KMS-11 (cell line): ENCODE data around the gene CD3E.
"Not testable (repeated sequence)": the region's sequence is repeated elsewhere in the genome, so short reads cannot be mapped to it uniquely, and the experiment has no call there.

ENCODE experiments used
- H2AFZ ChIP-seq: fragments of 200-600 bp; sonication (generic); 2 replicates; pipeline ENCODE4 v1.6.1; 2016; ENCODE audit warnings: antibody characterized with exemption, mixed run types, low read depth
- H3K27ac ChIP-seq: fragments of 200-600 bp; sonication (generic); 2 replicates; pipeline ENCODE4 v1.6.1; 2016; ENCODE audit warnings: mild to moderate bottlenecking, mixed run types
- H3K27me3 ChIP-seq: fragments of 200-600 bp; sonication (generic); 2 replicates; pipeline ENCODE4 v1.6.1; 2017; ENCODE audit warnings: mild to moderate bottlenecking, low read depth, mixed run types, moderate library complexity; ENCODE audit not compliant: insufficient read depth
- H3K36me3 ChIP-seq: fragments of 200-600 bp; sonication (generic); 2 replicates; pipeline ENCODE4 v1.6.1; 2017; ENCODE audit warnings: mild to moderate bottlenecking, mixed run types; ENCODE audit not compliant: insufficient read depth
- H3K4me1 ChIP-seq: fragments of 200-600 bp; sonication (generic); 2 replicates; pipeline ENCODE4 v1.6.1; 2016; ENCODE audit warnings: mild to moderate bottlenecking, low read depth, mixed run types; ENCODE audit not compliant: poor library complexity, severe bottlenecking
- H3K4me2 ChIP-seq: fragments of 200-600 bp; sonication (generic); 2 replicates; pipeline ENCODE4 v1.7.0; 2016; ENCODE audit warnings: mild to moderate bottlenecking, mixed run types
- H3K4me3 ChIP-seq: fragments of 200-600 bp; sonication (generic); IDR thresholded peaks from 2 replicates; pipeline ENCODE4 v1.6.1; 2017; ENCODE audit warnings: low read depth, low read length, mixed read lengths; ENCODE audit not compliant: insufficient read depth
- H3K79me2 ChIP-seq: fragments of 200-600 bp; sonication (generic); 2 replicates; pipeline ENCODE4 v1.6.1; 2016; ENCODE audit warnings: low read depth, mixed run types; ENCODE audit not compliant: insufficient read depth
- H3K9ac ChIP-seq: fragments of 200-600 bp; sonication (generic); 2 replicates; pipeline ENCODE4 v1.6.1; 2016; ENCODE audit warnings: mild to moderate bottlenecking, mixed run types
- H4K20me1 ChIP-seq: fragments of 200-600 bp; sonication (generic); 2 replicates; pipeline ENCODE4 v1.6.1; 2016; ENCODE audit warnings: mild to moderate bottlenecking, mixed run types; ENCODE audit not compliant: insufficient read depth
- TF ChIP-seq, protein P1 (sequence below): fragments of 200-600 bp; sonication (generic); conservative IDR thresholded peaks from 2 replicates; pipeline ENCODE4 v1.6.1; 2017; ENCODE audit warnings: low read depth, mild to moderate bottlenecking, antibody characterized with exemption, low read length, moderate library complexity, mixed read lengths

Gene CD3E

GRCh38 chr11:118306556-118306955, 2.0 kb downstream of the CD3E start:
- TF ChIP-seq, protein P1, sequence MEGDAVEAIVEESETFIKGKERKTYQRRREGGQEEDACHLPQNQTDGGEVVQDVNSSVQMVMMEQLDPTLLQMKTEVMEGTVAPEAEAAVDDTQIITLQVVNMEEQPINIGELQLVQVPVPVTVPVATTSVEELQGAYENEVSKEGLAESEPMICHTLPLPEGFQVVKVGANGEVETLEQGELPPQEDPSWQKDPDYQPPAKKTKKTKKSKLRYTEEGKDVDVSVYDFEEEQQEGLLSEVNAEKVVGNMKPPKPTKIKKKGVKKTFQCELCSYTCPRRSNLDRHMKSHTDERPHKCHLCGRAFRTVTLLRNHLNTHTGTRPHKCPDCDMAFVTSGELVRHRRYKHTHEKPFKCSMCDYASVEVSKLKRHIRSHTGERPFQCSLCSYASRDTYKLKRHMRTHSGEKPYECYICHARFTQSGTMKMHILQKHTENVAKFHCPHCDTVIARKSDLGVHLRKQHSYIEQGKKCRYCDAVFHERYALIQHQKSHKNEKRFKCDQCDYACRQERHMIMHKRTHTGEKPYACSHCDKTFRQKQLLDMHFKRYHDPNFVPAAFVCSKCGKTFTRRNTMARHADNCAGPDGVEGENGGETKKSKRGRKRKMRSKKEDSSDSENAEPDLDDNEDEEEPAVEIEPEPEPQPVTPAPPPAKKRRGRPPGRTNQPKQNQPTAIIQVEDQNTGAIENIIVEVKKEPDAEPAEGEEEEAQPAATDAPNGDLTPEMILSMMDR, result no peak
- no peaks in the 10 kb centered on the region for H4K20me1 ChIP-seq
- H3K4me3 ChIP-seq, result no peak overlapping the region
- no peaks in the 10 kb centered on the region for H3K4me1 ChIP-seq
- H3K4me2 ChIP-seq, result no peak overlapping the region
- no peaks in the 10 kb centered on the region for H3K27me3 ChIP-seq
- H3K36me3 ChIP-seq, result no peaks in the 10 kb centered on the region
- no peak overlapping the region for H3K27ac ChIP-seq
- no peak overlapping the region for H2AFZ ChIP-seq
- H3K79me2 ChIP-seq, result no peaks in the 10 kb centered on the region
- no peak overlapping the region for H3K9ac ChIP-seq

GRCh38 chr11:118308995-118309528, 4.5 kb downstream of the CD3E start:
- not testable (repeated sequence) for H3K4me1 ChIP-seq, H3K4me3 ChIP-seq, H3K27me3 ChIP-seq, H4K20me1 ChIP-seq, H3K36me3 ChIP-seq, H2AFZ ChIP-seq, H3K79me2 ChIP-seq, H3K4me2 ChIP-seq, H3K9ac ChIP-seq, H3K27ac ChIP-seq

GRCh38 chr11:118310271-118310670, 5.7 kb downstream of the CD3E start:
- H4K20me1 ChIP-seq, result no peaks in the 10 kb centered on the region
- TF ChIP-seq, protein P1, result no peak
- H3K36me3 ChIP-seq, result no peaks in the 10 kb centered on the region
- H3K9ac ChIP-seq, result no peak overlapping the region
- no peaks in the 10 kb centered on the region for H3K79me2 ChIP-seq
- no peak overlapping the region for H2AFZ ChIP-seq
- H3K27ac ChIP-seq, result no peak overlapping the region
- H3K4me2 ChIP-seq, result no peak overlapping the region
- no peak overlapping the region for H3K4me3 ChIP-seq
- H3K27me3 ChIP-seq, result no peaks in the 10 kb centered on the region
- peaks cover under 1% of the 10 kb centered on the region for H3K4me1 ChIP-seq

DNA sequence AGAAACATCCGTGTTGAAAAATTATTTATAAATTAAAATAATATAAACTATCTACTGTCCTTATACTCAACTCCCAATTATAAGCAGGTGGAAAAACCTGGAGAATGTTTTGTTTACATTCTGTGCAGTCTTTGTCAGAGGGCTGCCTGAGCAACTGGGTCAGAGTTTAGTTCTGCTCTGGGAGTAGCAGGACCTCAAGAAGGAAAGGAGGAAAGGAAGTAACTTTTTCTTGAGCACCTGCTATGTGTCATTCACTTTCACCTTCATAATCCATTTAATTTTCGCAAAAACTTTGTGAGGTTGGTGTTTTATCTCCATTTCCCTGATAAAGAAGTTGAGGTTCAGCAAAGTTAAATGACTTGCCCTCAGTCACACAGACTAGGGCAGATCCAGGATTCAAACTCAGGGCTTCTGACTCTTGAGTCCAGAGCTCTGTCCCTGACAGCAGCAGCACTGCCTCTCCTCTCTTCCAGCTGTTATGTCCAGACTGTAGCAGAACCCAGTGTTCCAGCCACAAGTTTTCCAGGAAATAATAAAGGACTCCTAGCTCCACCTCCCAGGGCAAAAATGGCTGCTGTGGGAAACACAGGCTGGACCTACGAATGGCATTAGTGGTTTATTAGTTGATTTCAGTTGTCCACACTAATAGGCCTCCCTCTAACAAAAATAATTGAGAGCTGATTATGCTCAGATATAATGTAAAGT, 6.4 kb downstream of the CD3E start:
- Histone ChIP-seq H2AFZ (no peak overlapping the region), H3K27me3 (no peaks in the 10 kb centered on the region), H3K4me3 (no peak overlapping the region), H3K27ac (no peak overlapping the region), H3K4me2 (no peak overlapping the region), H3K36me3 (no peaks in the 10 kb centered on the region), H4K20me1 (no peaks in the 10 kb centered on the region), H3K79me2 (no peaks in the 10 kb centered on the region), H3K4me1 (peaks cover 7% of the 10 kb centered on the region), H3K9ac (no peak overlapping the region)
- TF ChIP-seq, protein P1, result no peak

- Histone ChIP-seq H3K27ac (no peak overlapping the region), H3K27me3 (no peaks in the 10 kb centered on the region), H3K79me2 (no peaks in the 10 kb centered on the region), H3K4me2 (no peak overlapping the region), H3K36me3 (no peaks in the 10 kb centered on the region), H4K20me1 (no peaks in the 10 kb centered on the region), H3K9ac (no peak overlapping the region), H3K4me1 (peaks cover 10% of the 10 kb centered on the region), H3K4me3 (no peak overlapping the region), H2AFZ (no peak overlapping the region)
- TF ChIP-seq, protein P1, result no peak
Observed at GRCh38 chr11:118311518-118311917, 7.0 kb downstream of the CD3E start.
